ENCODE data around the gene KIF5A.
A peak's percentile ranks its signal among the peaks of the same experiment; 100 is the strongest.
"Not testable (repeated sequence)": the region's sequence is repeated elsewhere in the genome, so short reads cannot be mapped to it uniquely, and the experiment has no call there.

KIF5A gene

DNA sequence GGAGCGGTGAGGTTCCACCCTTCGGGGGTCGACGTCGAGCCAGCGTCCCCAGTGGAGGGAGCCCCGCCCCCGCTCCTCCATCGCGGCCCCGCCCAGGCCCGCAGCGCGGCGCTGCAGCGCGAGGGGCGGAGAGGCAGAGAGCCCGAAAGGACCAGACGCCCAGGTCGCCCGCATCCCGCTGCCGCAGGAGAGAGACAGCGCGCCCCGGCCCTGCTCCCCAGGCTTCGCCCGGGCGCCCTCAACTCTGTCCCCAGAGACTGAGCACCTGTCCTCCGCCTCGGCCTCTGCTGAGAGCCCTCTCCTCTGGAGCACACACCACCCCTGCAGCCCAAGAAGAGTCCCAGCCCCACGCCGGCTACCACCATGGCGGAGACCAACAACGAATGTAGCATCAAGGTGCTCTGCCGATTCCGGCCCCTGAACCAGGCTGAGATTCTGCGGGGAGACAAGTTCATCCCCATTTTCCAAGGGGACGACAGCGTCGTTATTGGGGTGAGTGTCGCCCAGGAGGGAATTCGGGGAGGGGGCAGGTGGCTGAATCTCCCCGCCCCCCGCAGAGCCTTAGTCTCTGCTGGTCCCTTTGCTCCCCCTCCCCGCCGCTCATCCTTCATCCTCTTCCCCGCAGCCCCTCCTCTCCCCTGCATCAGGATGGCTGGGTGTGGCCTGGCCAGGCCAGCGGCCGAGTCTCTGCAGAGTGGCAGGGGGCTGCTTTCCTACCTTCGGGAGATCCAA lies at the start of gene KIF5A:
KIF5A (plus strand) TSS at position 136 of the 732 bp plus-strand sequence; CDS start at position 364, 228 bp downstream.
- peak; percentile 85 for DNase-seq (ENCODE audit: low spot score)
- in situ Hi-C loops (cut with MboI; ENCODE audit: low sequenced_read_pairs, unreplicated experiment), result no loop called here
- TF ChIP-seq, protein P1, sequence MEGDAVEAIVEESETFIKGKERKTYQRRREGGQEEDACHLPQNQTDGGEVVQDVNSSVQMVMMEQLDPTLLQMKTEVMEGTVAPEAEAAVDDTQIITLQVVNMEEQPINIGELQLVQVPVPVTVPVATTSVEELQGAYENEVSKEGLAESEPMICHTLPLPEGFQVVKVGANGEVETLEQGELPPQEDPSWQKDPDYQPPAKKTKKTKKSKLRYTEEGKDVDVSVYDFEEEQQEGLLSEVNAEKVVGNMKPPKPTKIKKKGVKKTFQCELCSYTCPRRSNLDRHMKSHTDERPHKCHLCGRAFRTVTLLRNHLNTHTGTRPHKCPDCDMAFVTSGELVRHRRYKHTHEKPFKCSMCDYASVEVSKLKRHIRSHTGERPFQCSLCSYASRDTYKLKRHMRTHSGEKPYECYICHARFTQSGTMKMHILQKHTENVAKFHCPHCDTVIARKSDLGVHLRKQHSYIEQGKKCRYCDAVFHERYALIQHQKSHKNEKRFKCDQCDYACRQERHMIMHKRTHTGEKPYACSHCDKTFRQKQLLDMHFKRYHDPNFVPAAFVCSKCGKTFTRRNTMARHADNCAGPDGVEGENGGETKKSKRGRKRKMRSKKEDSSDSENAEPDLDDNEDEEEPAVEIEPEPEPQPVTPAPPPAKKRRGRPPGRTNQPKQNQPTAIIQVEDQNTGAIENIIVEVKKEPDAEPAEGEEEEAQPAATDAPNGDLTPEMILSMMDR (IDR thresholded peaks at IDR 0.05; ENCODE audit: borderline replicate concordance, control extremely low read depth, extremely low read depth, insufficient read depth, missing control alignments), result no peak

DNA sequence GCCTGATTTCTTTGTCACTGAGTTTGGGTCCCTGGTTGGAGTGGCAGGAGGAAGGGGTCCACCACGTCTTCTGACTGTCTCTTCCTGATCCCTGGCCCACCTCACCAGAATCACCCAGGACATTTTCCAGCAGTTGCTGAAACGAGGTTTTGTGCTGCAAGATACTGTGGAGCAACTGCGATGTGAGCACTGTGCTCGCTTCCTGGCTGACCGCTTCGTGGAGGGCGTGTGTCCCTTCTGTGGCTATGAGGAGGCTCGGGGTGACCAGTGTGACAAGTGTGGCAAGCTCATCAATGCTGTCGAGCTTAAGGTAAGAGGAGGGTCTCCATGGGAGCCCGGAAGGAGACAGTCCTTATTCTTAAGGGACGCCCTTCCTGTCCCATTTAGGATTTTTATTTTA lies 49.6 kb upstream of the KIF5A start:
- in situ Hi-C loops (cut with MboI; ENCODE audit: low sequenced_read_pairs, unreplicated experiment), result no loop called here
- no peak for DNase-seq (ENCODE audit: low spot score)
- TF ChIP-seq, protein P1 (IDR thresholded peaks at IDR 0.05; ENCODE audit: borderline replicate concordance, control extremely low read depth, extremely low read depth, insufficient read depth, missing control alignments), result no peak

DNA sequence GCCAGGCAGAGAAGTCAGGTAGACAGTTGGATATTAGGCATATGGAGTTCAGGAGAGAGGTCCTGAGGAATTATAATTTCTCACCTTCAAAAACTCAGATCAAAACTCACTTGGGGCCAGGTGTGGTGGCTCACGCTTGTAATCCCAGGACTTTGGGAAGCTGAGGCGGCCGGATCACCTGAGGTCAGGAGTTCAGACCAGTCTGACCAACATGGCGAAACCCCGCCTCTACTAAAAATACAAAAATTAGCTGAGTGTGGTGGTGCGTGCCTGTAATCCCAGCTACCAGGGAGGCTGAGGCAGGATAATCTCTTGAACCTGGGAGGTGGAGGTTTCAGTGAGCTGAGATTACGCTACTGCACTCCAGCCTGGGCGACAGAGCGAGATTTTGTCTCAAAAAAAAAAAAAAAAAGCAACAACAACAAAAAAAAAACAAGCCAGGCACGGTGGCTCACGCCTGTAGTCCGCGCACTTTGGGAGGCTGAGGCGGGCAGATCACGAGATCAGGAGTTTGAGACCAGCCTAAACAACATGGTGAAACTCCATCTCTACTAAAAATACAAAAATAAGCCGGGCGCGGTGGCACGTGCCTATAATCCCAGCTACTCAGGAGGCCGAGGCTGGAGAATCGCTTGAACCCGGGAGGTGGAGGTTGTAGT lies 47.4 kb upstream of the KIF5A start:
- DNase-seq (ENCODE audit: low spot score); in situ Hi-C loops (cut with MboI; ENCODE audit: low sequenced_read_pairs, unreplicated experiment): not testable (repeated sequence)

DNA sequence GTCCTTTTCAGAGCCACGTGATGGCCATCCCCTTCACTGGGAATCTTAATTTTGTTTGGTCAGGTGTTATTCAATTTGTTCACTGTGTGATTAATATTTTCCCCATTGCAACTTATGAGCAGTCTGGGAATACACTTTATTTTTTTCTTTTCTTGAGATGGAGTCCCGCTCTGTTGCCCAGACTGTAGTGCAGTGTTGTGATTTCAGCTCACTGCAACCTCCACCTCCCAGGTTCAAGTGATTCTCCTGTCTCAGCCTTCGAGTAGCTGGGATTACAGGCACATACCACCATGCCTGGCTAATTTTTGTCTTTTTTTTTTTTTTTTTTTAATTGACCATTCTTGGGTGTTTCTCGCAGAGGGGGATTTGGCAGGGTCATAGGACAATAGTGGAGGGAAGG lies 43.3 kb upstream of the KIF5A start:
- in situ Hi-C loops (cut with MboI; ENCODE audit: low sequenced_read_pairs, unreplicated experiment); DNase-seq (ENCODE audit: low spot score): not testable (repeated sequence)

DNA sequence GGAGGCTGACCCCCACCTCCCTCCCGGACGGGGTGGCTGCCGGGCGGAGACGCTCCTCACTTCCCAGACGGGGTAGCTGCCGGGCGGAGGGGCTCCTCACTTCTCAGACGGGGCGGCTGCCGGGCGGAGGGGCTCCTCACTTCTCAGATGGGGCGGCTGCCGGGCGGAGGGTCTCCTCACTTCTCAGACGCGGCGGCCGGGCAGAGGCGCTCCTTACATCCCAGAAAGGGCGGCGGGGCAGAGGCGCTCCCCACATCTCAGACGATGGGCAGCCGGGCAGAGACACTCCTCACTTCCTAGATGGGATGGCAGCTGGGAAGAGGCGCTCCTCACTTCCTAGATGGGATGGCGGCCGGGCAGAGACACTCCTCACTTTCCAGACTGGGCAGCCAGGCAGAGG lies 42.0 kb upstream of the KIF5A start:
- DNase-seq (ENCODE audit: low spot score); in situ Hi-C loops (cut with MboI; ENCODE audit: low sequenced_read_pairs, unreplicated experiment): not testable (repeated sequence)

DNA sequence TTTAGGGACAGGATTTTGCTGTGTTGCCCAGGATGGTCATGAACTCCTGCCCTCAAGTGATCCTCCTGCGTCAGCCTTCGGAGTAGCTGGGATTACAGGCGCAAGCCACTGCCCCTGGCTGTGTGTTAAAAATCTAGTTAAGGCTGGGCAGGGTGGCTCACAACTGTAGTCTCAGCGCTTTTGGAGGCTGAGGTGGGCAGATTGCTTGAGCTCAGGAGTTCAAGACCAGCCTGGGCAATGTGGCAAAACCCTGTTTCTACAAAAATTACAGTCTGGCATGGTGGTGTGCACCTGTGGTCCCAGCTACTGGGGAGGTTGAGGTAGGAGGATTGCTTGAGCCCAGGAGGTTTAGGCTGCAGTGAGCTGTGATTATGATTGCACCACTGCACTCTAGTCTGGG lies 38.7 kb upstream of the KIF5A start:
- no peak for DNase-seq (ENCODE audit: low spot score)
- in situ Hi-C loops (cut with MboI; ENCODE audit: low sequenced_read_pairs, unreplicated experiment), result no loop called here
- TF ChIP-seq, protein P1 (IDR thresholded peaks at IDR 0.05; ENCODE audit: borderline replicate concordance, control extremely low read depth, extremely low read depth, insufficient read depth, missing control alignments), result no peak

DNA sequence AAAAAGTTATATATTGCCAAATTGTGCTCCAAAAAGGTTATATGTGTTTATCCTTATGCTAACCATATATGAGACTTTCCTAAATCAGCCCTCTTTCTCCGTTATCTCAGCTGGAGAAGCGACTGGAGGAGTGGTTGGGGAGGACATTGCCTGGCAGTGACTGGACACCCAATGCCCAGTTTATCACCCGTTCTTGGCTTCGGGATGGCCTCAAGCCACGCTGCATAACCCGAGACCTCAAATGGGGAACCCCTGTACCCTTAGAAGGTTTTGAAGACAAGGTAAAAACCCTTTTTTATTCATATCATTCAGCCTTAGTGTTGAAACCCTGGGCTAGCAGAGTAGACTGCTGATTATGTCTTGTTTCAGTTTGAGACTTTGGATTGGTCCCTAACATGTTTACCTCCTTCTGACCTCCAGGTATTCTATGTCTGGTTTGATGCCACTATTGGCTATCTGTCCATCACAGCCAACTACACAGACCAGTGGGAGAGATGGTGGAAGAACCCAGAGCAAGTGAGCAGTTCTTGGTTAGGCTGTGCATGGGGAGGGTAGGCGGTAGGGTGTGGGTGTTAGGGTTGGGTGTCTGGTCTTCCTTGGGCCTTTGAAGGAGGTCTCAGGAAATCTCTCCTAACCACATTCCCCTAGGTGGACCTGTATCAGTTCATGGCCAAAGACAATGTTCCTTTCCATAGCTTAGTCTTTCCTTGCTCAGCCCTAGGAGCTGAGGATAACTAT lies 38.1 kb upstream of the KIF5A start:
- DNase-seq (ENCODE audit: low spot score), result no peak
- in situ Hi-C loops (cut with MboI; ENCODE audit: low sequenced_read_pairs, unreplicated experiment), result no loop called here
- TF ChIP-seq, protein P1 (IDR thresholded peaks at IDR 0.05; ENCODE audit: borderline replicate concordance, control extremely low read depth, extremely low read depth, insufficient read depth, missing control alignments), result no peak

DNA sequence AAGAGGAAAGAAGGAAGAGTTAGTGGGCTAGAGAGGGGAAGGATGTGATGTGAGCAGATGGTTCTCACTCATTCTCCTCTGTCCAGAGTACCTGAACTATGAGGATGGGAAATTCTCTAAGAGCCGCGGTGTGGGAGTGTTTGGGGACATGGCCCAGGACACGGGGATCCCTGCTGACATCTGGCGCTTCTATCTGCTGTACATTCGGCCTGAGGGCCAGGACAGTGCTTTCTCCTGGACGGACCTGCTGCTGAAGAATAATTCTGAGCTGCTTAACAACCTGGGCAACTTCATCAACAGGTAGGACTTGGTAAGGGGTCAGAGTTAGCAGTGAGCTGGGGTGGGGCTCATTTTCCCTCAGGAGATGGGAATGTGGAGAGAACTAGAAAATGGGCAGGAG lies 37.2 kb upstream of the KIF5A start:
- DNase-seq (ENCODE audit: low spot score), result no peak
- in situ Hi-C loops (cut with MboI; ENCODE audit: low sequenced_read_pairs, unreplicated experiment), result no loop called here
- TF ChIP-seq, protein P1 (IDR thresholded peaks at IDR 0.05; ENCODE audit: borderline replicate concordance, control extremely low read depth, extremely low read depth, insufficient read depth, missing control alignments), result no peak
